Anterior cingulate cortex (tissue), 58 donors: ENCODE measurements around the gene HIVEP3.
"Not testable (repeated sequence)": the region's sequence is repeated elsewhere in the genome, so short reads cannot be mapped to it uniquely, and the experiment has no call there.

Source experiments
- DNase-seq, 58 donors: peaks; one replicate each; lab custom pipeline; 2025; lab: John Stamatoyannopoulos, UW

HIVEP3 gene

DNA sequence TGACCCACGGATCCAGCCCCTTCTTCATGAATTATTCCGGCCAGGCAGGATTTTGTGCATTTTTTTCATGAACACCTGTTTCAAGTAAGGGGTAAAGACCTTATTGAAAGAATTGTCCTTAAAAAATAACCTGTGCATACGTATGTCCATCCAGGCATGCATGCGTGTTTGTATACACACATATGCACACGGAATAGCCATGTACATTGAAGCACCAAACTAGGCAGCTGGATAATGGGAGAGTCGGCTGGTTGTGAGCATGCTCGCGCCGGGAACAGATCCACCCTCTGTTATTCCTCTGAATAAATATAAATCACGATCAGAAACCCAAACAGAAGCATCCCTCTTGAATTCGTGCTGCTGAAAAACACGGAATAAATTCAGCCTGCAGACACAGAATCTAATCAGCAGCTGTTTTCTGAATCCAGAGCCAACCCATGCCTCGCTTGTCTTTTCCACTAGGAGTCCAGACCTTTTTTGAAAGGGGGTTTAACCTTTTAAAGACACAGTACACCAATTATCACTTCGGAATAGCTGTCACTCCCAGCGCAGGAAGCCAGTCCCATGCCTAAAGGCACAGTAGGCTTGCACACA, at the start of gene HIVEP3:
TSS of gene HIVEP3 (minus strand) at position 473 of the 594 bp plus-strand sequence.
- peak in 34 of 58 donors; percentile 8 to 70 (median 28) for DNase-seq

DNA sequence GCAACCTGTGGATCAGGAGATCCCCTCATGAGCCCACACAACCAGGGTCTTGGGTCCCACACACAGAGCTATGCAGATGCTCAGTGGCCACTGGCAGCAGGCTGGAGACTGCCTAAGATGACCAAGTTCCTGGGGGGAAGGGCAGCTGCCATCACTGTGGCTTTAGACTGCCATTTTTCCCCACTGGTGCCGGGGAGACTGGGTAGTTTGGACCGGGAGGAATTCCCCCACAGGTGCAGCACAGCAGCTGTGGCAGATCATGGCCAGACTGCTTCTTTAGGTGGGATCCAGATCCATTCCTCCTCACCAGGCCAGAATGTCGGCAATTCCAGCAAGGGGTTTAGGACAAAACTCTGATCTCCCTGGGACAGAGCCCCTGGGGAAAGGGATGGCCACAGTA, 45.7 kb upstream of the HIVEP3 start:
- DNase-seq = no peak

DNA sequence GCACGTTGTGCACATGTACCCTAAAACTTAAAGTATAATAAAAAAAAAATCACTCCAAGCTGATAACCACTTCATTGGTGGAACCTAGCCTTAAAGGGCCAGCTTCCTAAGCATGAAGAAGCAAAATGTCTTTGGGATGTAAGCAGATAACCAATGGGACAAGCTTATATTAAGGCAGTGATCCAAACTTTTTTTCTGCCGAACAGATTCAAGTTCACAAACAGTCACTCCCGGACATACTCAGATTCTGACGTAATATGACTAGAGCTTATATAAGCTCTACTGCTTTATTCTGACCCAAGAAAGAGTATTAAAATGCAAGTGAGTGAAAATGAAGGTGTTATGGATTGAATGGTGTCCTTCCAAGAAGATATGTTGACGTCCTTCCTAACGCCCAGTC, 44.9 kb upstream of the HIVEP3 start:
- no peak for DNase-seq

DNA sequence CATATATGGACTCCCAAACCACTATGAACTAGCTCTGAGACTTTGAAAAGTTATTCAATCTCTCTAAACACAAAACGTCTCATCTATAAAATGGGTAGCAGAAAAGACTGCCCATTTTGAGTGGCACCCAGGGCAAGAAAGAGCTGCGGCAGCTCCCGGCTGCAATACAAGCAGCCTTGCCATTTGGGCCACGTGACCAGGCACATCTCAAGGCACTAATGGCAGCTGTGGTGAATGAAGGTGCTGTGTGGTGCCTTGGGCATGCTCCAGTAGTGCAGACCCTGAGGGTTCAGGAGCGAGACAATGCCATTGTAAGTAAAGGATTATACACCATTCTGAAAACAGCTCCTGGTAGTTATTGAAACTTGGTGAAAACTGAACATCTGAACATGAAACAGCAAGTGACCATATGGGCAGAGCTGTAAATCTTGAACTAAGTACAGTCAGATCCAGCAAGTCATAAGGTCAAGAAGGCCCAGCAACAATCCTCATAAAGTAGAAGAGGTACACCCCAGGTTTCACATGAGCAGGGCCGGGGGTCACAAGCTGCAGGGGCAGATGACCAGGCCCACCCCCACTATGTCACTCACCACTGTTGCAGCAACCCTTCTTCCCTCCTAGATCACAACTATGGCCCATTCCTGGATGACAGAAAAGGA, 39.4 kb upstream of the HIVEP3 start:
- DNase-seq = no peak

DNA sequence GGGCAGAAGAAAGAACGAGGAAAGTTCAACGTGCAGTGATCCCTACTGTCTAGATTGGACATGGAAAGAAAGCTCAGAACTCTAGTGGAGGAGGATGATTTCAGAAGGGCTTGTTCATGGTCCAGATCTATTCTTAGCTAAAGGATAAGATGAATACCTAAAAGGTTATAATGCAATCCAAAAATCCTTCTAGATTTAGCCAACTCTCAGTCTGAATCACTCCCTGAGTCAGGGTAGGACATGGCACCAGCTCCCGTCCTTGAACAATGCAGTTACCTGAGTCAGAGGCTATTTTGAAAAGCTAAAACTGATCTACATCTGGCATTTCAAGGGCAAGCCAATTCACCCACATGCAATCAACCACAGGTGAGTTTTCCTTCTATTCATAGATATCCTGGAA, 38.8 kb upstream of the HIVEP3 start:
- no peak for DNase-seq

DNA sequence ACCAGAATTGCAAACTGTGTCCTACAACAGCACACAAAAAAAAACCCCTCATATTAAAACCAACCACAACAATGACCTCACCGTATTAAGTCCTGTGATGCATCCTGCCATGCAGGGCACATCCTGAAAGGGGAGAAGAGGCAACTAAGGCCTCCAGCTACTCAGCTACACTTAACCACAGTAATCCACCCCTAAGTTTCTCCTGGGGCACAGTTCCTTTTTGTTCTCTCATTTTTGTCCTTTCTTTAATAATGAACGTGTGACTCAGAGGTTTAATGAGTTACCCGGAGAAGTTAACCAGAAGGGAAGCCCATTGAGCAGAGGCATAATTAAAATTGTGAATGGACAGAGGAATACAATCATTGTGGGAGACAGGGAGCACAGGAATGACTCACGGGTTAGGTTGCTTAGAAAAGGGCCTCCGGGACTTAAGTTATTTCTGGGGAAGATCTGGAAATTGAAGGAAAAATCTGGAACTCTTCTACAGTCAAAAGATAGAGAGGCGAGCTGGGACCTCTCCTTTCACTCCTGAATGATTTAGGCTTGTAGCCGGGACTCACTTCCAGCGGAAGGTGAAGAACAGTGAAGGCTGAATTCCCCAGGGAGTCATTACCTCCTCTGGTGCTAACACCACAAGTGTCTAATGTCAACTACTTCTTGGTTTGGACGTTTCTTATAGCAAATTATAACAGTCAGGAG, 36.9 kb upstream of the HIVEP3 start:
- DNase-seq = no peak

DNA sequence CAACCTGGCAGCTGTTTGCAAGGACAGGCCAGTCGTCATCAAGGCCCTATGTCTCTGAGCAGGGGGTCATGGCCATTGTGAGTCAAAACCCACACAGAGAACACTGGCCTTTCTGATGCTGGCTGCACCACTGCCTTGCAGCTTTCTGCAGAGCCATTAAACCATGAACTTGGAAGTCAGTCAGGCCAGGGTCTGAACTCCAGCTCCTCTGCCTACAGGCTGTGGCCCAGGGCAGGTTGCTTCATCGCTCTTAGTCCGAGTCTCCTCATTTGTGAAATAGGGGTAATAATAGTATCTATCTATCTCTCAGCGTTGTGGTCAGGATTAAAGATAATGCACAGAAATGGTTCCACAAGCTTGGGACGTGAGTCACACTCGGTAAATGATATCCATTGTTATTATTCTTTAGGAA, 35.8 kb upstream of the HIVEP3 start:
- DNase-seq = no peak

DNA sequence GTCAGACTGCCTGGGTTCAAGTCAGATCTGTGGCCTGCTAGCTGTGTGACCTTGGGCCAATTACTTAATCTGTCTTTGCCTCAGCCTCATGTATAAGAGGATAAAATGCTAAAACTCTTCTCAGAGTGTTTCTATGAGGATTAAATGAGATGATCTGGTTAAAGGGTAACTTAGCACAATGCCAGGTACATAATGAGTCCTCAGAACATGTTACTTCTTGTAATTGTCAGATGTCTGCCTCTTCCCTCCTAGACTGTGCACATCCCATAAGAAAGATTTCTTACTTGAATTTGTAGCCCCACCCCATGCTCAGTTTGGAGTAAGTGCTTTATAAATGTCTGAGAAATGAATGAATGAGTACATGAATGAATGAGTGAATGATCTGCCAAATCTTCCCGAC, 34.6 kb upstream of the HIVEP3 start:
- DNase-seq = no peak

DNA sequence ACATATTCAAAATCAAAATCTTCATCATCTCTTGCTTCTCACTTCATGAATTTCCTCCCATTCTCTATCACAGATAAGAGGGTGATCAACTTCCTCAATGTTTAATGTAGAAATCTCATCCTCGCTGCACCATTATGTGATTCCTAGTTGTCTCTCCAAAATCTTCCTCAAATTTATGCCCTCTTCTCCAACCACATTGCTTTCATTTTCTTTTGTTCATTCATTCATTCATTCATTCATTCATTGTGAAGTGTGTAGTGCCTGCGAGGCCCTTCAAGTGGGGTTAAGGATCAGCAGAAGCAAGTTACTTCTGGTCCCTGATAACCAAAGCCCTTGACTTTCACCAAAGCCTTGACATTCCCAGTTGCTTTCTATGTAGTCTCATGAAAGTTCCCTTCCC, 33.5 kb upstream of the HIVEP3 start:
- DNase-seq = no peak

DNA sequence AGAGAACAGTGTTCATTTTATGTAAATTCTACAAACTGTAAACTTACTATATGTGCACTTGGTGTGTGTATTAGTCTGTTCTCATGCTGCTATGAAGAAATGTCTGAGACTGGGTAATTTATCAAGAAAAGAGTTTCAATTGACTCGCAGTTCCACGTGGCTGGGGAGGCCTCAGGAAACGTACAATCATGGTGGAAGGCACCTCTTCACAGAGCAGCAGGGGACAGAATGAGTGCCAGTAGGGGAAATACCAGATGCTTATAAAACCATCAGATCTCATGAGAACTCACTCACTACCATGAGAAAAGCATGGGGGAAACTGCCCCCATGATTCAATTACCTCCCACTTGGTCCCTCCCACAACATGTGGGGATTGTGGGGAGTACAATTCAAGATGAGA, 32.8 kb upstream of the HIVEP3 start:
- DNase-seq = not testable (repeated sequence)

DNA sequence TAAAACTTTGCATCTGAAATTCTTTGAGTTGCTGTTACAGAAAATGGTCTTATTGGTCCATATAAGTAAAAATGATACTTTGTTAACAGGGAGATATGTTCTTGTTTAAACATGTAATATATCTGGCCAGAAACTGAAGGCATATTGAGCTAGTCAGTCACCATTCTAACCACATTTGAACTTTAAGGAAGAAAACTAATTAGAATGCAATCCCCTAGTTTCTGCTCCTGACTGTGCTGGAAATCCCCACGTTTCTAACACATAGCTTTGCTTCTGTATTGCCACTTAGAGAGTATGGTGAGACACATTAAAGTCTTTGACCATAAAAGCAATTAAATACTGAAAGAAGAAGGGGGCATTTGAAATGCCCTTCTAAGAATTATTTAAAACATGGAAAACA, 32.1 kb upstream of the HIVEP3 start:
- DNase-seq = no peak

DNA sequence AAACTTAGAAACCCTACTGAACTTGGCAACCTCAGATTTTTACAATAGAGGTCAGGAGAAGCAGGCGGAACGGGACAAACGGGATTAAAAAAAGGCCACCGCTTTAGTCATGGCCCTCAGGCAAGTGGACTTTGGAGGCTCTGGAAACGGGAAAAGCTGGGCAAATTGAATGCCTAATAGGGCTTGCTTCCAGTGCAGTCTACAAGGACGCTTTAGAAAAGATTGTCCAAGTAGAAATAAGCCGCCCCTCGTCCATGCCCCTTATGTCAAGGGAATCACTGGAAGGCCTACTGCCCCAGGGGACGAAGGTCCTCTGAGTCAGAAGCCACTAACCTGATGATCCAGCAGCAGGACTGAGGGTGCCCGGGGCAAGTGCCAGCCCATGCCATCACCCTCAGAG, 27.2 kb upstream of the HIVEP3 start:
- DNase-seq = not testable (repeated sequence)

DNA sequence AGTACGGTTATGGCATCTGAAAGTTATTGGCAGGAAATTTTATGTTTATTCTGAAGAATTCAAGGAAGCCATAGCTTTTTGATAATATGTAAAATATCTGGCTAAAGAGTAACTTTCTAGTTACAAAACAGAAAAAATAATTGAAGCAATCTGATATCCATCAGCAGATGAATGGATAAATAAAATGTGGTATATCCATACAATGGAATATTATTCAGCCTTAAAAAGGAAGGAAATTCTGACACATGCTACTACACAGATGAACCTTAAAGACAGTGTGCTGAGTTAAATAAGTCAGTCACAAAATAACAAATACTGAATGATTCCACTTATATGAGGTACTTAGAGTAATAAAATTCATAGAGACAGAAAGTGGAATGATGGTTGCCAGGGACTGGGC, 25.0 kb upstream of the HIVEP3 start:
- no peak for DNase-seq

DNA sequence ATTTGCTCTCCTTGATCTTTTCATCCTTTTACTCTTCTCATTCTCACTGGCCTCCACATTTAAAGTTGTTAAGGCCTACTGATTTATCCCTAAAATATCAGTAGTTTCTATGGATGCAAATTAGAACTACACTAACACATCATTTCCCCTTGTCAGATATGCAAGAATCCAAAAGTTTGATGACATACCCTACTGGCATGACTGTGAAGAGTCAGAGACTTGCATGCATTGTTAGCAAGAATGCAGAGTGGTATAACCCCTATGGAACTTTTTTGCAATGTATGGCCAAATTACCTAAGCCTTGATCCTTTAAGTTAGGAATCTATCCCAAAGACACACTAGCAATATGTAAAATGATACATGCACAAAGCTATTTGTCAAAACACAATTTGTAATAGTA, 23.6 kb upstream of the HIVEP3 start:
- no peak for DNase-seq

DNA sequence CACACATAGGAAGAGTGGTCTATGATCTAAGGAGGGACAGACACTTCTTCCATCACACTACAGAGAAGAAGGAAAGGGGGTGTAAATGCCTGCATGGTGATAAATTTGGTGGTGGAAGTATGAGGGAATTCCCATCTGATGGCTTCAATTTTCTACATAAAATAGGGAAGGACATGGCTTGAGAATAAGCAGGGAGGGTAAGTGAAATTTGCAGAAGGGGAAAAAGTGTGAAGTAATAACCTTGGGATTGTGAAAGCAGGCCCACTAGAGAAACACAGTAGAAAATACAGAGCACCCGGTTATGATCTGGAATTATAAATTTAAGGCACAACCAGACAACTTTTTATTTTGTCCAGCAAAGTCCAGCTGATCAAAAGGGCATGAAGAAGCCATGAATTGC, 22.7 kb upstream of the HIVEP3 start:
- no peak for DNase-seq

DNA sequence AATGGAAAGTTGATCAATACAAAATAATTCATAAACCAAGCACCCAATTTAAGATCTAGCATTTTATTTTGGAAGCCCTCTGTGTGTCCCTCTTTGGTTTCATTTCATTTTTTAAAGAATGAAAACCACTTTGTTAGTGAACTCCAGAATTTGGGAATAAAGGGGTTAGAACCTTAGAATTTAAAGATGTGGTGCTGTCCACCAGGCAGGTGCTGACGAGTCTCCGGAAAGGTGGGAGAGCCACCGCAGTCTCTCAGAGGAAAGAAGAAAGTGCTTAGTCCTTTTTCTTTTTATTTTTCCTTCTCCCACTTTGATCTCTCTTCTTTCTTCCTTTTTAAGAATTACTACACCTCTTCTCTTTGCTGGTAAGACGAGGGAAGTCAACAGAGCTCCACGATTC, 20.5 kb upstream of the HIVEP3 start:
- DNase-seq = no peak

DNA sequence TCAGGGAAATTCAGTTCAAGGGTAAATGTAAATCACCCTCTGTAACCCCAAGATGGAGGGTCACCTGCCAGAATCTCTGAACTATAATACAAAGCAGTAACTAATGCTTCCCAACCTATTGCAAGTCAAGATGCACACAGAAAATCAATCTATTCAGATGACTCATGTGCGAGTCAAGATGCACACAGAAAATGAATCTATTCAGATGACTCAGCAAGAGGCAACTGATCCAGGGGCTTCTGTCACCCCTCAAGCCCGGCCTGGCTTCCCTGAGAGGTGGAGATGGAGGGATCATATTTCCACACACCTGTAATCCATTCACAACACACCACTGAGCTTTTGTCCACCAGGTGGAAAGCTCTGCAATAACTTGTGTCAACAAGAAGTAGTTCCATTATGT, 17.4 kb upstream of the HIVEP3 start:
- DNase-seq = no peak

DNA sequence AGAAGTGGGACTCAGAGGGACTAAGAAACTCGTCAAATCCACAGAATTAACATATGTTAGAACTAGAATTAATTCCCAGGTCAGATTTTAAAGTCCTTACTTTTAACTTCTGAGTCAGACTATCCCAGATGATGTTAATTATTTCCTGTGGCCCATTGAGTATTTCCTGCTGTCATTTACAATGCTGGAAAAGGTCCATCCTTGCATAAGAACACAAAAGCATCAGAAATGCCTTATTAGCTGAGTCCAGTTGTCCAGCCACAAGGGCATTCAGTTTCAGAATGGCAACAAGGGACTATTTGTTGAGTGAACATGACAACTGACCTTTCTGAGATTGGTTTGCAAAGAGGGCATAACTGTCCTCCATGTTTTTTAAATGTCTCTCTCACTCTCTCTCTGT, 16.5 kb upstream of the HIVEP3 start:
- DNase-seq = peak in 1 of 58 donors; percentile 34

DNA sequence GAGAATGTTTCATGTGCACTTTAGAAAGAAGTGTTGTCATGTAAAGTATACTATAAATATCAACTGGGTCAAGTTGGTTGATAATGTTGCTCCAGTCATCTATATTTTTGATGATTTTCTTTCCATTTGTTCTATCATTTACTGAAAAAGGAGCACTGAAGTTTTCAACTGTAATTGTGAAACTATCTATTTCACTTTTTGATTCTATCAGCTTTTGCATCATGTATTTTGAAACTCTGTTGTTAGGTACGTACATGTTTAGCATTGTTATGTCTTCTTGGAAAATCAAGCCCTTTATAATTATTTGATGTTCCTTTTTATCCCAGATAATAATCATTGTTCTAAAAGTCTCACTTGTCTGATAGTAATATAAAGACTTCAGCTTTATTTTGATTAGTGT, 14.4 kb upstream of the HIVEP3 start:
- no peak for DNase-seq

DNA sequence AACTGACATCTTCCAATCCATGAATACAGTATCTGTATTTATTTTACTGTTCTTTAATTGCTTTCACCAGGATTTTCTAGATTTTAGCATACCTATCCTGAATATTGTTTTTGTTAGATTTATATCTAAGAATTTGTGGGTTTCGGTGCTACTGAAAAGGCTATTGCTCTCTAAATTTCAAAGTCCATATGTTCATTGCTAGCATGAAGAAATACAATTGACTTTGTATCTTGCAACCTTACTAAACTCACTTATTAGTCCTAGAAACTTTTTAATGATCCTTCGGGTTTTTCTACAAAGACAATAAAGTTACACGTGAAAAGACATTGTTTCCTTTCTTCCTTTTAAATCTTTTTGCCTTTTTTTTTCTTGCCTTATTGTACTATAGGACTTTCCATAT, 12.9 kb upstream of the HIVEP3 start:
- no peak for DNase-seq

DNA sequence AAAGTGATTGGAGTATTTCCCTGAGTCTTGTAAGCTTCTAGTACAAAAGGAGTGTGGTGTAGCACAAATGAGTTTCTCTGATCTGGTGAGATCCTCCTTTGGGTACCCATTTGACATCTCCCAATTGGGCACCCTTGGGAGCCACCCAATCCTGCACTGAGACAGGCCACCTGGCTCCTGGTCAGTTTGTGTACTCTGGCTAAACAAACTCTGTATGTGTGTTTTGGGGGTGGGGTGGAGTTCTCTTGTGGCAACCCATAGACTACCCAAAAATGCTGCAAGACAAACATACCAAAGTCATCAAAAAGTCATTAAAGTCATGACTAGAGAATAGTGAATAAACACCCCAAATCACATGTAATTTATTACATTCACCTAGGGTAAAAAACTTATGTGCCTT, 8.4 kb upstream of the HIVEP3 start:
- DNase-seq = no peak

DNA sequence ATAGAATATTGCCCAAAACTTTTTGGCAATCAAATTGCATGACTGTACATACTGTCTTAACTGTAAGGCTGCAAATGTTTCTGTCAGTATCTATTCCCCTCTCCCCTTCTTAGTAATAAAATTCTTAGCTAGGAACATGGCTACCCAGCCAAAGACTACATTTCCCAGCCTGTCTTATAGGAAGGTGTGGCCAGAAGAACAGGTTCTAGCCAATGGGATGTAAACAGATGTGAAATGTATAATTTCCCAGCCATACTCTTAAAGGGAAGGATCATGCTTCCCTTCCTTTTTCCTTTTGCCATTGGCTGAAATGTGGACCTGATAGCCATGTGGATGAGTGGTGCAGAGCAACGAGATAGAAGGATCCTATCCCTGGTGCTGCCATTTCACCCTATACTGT, 7.0 kb upstream of the HIVEP3 start:
- no peak for DNase-seq
